ENCODE results near the gene FRYL.

DNA sequence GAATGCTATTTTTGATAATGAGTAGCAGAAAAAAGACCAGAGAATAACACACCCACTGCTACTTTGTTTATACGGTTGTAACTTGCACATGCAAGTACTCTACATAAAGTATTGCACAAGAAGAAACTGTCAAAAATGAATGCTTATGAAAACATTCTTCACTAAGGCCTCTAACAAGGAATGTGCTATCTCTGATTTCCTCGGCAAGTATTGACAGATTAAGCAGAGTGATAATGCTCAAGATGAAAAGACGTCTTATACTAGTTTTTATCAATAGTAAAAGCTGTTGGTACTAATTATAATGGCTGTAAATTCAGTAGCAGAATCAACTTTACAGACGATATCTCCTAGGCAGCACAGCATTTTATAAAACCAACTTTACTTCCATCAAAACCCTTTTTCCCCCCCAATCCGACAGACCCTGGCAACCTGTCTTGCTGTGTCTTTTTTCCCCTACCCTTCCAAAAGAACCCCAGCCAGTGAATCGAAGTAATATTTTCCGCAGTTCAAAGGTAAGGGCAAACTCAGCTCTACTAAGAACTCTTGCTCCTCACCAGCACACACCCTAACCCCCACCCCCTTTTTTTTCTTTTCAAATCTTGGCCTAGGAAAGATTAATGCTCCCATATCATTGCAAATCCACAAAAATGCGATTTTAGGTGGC lies 1.5 kb downstream of the FRYL start:
- TF ChIP-seq, protein P1, sequence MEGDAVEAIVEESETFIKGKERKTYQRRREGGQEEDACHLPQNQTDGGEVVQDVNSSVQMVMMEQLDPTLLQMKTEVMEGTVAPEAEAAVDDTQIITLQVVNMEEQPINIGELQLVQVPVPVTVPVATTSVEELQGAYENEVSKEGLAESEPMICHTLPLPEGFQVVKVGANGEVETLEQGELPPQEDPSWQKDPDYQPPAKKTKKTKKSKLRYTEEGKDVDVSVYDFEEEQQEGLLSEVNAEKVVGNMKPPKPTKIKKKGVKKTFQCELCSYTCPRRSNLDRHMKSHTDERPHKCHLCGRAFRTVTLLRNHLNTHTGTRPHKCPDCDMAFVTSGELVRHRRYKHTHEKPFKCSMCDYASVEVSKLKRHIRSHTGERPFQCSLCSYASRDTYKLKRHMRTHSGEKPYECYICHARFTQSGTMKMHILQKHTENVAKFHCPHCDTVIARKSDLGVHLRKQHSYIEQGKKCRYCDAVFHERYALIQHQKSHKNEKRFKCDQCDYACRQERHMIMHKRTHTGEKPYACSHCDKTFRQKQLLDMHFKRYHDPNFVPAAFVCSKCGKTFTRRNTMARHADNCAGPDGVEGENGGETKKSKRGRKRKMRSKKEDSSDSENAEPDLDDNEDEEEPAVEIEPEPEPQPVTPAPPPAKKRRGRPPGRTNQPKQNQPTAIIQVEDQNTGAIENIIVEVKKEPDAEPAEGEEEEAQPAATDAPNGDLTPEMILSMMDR (conservative IDR thresholded peaks at IDR 0.05; ENCODE audit: low read depth, low read length), result no peak
- no peak for TF ChIP-seq EZH2 (IDR thresholded peaks at IDR 0.05; ENCODE audit: borderline replicate concordance, low read depth, low read length, poor library complexity, severe bottlenecking)

Measured in A673 (cell line).